NCI-H524 (cell line): ENCODE results near the gene HABP2.

Experiments
- DNase-seq, 2 experiments: peaks; one replicate each; lab custom pipeline; 2025; lab: John Stamatoyannopoulos, UW

The HABP2 gene

DNA sequence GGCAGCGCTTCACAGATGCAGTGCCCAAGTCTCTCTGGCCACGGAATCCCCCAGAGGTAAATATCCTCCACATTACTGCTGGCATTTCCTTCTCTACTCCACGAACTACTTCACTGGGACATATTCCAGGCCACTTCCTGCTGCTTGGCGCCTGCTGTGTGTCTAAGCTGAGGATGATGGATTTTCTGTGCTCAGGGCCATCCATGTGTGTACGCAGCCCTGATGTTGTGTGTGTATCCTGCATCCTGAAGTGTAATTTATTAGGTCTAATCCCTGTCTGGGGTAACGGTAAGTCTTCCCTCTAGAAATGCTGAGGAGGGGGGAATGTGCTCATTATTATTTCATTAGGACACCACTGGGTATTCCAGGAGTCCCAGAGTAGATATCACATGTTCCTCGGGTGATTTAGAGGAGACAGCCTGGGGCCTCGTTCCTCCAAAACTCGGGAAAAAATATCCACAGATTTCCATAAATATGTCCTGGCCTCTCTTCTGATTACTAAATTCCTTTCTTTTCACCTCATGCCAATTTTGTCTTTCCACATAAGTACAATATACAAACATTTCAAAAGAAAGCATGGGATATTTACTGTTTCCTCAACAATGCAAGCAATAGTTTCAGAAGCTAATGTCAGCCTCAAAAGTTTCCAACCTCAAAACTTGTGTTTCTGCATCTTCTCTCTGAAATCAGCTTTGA, 25.5 kb upstream of the HABP2 start:
- DNase-seq, result no peak

DNA sequence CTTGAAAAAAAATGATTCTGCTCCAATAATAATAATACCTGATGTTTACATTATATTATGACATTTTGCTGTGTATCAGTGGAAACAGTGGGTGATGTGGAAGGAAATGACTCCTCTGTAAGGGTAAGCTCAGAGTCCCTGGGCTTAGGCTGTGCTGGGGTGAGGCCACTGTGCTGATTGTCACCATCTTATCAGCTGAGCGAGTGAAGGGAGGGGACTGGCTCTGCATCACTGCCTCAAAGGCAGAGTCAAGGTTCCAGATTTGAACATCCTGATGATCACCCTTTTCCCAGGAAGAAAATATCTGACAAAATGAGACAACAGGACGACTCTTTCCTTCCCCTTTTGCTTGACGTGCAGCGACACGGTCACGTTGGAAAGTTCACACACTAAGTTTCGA, 24.0 kb upstream of the HABP2 start:
- no peak for DNase-seq

DNA sequence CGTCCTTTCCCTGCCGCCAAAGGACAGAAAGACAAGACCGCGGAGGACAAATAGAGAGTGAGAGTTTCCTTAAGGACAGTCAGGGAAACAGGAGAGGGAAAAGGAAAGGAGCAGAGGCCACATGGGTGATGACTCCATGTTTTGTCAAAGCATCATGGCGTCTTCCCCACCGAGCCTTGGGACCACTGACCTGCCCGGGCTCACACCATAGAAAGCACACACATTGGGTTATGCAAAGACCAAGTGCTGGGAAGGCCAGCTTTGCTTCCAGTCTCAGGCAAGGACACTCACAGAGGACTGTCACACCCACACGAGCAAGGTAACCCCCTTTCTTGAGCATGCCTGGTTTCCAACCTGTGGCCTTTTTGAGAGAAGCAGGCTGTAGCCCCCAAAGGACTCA, 23.3 kb upstream of the HABP2 start:
- DNase-seq, result no peak

DNA sequence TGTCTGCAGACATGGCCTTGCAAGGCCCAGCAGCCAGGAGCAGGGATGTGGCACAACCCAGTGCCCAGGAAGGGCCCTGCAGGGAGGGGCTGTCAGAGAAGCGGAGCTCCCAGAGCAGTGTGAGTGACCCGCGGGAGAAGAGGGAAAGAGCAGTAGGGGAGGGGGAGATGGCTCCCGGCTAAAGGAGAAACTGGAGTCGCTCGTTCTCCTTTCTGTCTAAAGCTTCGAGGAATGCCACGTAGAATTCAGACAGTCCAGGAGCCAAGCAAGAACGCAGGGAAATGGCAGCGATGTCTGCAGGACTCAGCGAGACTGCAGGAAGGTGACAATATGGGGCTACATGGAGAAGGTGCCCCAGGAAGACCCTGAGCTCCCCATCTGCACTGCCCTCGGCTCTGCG, 22.4 kb upstream of the HABP2 start:
- DNase-seq, result no peak

DNA sequence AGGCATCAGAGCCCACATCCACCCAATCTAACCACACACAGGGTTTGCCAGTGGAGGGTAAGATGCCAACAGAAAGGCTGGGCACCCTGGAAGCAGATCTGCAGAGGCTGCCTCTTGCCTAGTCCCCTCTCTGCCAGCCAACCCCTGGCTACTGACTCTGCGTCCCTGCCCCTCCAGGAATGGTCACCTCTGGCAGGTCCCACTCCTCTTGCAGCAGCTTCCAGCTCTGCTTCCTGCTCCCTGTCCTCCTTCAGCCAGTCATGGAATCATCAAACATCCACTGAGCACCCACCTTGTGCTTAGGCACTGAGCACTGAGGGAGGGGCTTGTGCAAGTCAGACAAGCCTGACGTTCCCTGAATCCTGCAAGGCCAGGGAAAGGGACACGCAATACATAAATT, 20.1 kb upstream of the HABP2 start:
- no peak for DNase-seq

DNA sequence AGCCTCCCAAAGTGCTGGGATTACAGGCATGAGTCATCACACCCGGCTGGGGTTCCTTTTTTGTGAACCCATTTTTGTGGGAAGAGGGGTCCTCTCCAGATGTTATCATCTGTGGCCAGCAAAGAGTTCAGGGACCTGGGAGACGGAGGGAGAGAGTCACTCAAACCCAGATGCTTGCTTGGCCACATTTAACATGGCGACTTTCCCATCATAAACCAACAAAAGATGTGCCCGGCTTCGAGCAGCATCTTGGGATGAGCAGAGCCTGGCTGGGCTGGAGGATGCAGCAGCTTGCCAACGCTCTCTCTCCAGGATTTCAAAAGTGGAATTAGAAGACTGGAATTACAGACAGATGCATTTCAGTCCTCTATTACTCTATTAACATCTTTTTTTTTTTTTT, 19.1 kb upstream of the HABP2 start:
- no peak for DNase-seq

DNA sequence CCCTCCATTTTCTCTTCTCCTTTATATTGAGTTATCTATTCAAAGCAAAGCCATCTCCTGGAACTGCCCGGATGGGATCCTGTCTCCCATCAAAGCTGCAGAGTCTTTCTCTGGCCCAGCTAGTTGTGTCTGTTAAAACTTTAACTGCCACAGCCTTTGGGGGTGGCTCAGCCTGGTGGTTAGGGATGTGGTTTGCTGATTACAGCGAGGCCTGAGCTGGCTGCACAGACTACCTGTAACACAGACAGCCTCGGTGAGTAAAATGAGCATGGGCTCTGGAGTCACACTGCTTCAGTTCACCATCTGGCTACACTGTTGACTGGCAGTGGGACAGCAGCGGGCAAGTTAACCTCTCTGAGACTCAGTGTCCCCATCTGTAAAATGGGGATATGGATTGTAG, 18.4 kb upstream of the HABP2 start:
- no peak for DNase-seq

DNA sequence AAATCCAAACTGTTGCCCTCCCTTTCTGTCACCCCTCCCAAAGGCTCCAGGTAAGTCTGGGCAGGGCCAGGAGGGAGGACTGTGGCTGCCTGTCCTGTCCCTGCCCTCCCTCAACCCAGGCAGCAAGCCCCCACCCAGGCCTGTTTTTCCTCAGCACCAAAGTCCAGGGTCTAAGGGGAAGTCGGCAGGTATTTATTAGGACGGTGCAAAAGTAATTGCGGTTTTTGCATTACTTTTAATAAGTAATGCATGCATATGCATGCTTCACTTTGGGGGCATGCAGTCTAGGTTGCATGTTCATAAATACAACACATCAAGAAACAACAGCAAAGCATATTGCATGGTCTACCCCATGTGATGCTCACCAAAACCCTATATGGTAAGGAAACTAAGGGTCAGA, 15.2 kb upstream of the HABP2 start:
- no peak for DNase-seq

DNA sequence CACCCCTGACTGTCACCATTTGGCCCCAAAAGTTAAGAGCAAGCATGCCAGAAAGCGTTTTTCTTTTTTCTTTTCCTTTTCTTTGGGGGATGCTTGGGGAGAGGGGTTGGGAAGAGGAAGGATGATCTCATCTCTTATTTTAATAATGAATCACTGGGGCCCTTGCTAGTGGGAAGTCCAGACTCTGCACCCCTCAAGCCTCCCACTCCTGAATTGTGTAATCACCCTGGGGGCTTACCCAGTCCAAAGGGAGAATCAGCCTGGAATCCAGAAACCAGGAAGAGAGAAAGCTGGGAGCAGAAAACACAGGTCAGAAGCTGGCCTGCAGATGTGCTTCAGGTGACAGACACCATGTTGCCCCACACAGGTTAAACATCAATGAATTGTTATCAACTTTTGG, 14.7 kb upstream of the HABP2 start:
- no peak for DNase-seq

DNA sequence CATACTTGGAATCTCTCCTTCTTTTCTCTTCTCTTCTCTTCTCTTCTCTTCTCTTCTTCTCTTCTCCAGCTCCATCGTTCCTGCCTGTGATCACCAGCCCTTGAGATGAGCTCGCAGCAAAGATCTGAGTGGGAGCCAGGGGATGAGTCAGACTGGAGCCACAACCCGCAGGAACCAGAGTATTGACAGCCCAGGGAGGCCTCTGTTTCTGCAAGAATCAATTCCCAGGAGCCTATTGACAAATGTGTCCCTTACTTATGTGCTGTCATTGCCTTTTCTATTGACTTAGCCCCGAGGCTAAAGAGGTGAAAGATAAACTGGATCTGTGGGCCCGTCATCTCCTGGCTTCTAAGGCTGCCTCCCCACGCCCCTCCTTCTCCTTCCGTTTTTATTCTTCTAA, 13.1 kb upstream of the HABP2 start:
- DNase-seq, result no peak

DNA sequence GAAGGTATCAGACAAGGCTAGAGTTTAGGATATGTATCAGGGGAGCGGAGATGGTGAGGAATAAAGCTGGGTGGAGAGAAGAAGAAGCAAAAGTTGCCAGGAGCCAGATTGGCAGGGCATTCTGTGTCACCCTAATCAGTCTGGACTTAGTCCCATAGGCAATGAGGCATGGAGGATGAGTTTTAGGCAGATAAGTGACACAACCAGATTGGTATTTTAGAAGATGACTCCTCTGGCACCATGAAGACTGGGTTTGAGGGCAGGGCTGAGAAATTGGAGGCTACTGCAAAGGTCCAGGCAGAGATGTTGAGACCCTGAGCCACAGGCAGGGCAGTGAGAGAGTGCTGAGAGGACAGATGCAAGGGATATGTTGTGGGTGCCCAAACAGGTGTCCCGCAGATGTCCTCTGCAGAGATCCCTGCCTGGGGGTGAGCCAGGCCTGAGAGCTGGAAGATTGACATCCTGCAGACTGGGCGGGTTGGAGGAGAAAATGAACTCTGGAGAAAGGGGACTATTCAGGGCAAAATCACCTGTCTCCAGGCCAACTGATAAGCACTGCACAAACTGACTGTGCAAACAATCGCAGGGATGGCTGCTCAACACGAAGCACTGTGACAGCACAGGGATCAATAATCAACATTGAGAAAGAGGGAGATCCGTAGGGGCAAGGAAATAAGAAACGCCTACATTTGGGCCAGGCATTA, 11.9 kb upstream of the HABP2 start:
- no peak for DNase-seq

DNA sequence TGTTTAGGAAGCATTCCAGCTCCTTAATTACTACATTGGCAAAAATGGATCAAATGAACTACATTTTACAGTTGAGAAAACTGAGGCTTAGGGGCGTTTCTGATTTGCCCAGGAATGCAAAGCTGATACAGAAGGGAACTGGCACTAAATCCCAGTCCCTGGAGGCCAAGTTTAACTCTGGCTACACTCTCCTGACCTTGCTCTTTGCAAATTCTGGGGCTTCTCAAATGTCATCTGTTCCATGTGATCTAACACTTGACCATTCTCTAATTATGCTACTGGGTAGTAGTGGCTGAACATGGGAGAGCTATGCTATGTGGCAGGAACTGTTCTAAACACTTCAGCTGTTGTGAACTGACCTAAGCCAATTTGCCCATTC, 11.3 kb upstream of the HABP2 start:
- DNase-seq, result no peak

DNA sequence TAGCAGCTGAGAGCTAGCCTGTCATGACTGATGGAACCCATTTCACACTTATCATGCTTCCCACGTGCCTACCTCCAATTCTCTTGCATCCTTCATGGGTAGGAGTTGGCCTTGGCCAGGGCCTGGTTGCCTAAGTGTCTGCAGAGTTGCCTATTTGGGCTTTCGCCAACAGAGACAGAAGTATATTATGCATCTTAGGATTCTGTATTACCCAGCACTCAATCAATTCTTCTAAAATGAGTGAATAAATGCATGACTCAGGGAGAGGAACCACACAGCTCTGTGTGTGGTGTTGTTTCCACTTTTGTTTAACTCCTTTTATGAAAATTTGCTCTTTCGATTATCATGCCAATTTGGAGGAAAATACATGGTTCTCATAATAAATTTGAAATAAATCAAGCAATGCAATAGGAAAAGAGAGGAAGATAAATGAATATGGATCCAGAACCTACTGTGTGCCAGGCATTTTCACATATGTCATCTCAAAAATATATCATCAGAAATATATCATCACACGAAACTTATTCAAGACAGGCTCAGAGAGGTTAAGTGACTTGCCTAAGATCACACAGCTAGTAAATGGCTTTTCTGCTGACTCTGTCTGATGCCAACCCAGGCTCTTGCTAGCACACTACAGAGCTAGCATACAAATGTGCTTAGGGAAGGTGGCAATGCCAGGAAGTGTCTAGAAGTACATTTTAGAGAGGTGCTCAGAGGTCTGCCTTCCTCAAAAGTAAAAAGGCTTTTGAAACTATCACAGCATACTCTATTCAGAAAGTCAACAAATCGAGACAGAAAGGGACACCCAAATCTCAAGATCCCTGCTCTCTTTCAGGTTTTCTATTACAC, 9.5 kb upstream of the HABP2 start:
- no peak for DNase-seq

DNA sequence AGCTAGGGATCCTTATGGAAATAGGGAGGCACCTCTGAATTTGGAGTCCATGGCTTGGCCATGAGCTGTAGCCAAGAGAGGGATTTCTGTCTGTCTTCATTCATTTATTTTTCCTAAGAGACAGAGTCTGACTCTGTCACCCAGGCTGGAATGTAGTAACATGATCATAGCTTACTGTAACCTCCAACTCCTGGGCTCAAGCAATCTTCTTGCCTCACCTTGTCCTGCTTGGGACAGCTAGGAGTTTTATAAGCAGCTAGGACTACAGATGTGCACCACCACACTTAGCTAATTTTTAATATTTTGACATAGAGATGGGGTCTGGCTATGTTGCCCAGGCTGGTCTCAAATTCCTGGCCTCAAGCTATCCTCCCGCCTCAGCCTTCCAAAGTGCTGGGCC, 8.5 kb upstream of the HABP2 start:
- DNase-seq, result no peak

DNA sequence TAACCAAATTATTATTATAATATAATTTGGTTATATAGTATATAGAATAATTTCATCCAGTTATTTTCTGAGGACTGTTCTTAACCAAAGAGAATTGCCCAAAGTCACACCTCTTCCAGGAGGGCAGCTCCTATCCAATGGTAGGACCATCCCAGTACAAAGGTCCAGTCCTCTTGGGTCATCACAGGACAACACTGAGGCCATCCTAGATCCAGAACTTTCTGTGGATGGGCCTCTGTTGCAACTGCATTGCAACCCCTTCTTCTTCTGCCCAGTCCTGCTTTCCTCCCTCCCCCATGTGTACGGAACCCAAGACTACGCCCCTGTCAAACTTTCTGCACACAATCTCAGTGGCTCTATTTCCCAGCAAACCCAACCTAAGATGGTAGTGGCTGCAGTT, 5.4 kb upstream of the HABP2 start:
- DNase-seq, result no peak

DNA sequence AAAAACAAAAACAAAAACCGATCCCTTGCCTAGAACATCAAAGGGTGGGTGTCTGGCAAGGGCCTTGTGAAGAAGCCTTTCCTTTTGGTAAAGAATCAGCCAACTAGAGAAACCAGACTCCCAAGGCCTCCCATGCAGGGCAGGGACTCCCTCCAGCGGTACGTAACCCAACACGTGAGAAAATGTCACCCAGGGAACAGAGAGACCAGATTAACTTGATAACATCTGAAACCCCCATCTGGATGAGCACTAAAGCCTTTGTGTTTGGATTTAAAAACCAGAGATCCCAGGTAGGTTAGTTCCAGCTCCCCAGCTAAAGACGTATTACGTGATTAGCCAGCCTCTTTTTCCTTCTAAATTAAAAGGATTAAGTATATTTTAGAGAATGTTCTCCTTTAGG, 3.0 kb upstream of the HABP2 start:
- peak in 1 of 2 experiments; percentile 22 for DNase-seq

DNA sequence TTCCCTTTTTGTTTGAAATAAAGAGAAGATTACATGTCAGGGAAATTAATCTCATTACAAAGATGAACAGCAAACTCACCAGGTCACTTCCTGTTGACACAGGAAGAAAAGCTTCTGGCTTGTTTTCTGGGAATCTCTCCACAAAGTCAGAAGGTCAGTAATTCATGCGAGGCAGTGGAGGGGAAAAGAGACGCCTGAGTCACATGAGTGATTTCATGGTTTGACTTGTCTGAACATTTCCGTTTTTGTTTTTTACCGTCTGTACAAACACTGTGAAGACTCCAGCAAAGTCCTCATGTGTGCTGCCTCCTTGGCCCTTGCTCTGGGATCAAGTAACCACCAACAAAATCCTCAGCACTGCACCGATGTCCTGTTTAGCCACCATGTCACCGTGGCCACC, 2.5 kb upstream of the HABP2 start:
- DNase-seq, result no peak

DNA sequence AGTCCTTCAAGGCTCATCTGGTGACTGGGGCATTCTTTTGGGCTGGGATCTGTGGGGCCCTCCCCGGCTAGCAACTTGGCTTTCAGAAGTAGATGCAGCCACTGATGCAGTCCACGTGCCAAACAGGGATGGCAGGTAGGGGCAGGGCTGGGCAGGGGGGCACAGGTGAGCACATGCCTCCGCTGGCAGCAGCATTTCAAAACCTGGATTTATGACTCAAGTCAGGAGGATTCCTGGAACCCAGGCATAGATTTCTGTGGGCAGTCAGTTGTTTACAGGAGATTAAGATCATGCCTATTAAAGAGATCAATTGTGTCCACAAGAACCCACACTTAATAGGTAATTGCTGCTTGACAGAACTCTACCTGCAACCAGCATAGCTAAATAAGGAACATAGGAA, 839 bp upstream of the HABP2 start:
- no peak for DNase-seq

DNA sequence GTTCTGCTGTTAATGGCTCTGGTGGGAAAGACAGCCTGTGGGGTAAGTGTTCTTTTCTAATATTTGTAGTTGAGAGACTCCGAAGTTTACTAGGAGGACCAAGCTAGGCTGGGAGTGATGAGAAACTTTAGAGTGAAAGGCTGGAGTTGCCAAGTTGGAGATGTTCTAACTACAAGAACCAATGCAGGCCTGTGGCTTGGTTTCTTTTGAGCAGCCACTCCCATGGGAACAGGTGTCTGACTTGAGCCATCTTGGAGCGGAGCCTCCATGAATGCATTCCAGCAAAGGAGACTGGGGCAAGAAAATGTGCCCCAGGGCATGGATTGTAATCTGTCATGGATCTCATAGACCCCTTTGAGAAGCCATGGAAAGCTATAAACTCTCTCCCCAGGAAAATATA, 296 bp downstream of the HABP2 start:
- no peak for DNase-seq

DNA sequence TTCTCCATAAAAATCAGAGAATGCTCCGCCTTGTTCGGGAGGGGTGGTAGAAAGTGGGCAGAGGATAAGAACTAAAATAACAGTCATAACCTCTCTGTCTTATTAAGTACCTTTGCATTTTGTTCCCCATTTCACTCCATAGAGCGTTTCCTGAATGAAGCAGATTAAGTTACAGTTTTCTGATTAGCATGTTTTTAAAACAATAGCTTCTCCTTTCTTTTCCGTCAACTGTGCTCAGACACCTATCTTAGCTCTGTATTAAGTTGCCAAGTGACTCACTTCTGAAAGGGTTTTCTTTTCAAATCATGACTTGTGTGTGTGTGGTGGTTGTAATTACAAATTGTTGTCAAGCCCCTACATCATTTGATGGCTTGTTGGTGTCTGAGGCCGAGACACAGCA, 1.4 kb downstream of the HABP2 start:
- no peak for DNase-seq

DNA sequence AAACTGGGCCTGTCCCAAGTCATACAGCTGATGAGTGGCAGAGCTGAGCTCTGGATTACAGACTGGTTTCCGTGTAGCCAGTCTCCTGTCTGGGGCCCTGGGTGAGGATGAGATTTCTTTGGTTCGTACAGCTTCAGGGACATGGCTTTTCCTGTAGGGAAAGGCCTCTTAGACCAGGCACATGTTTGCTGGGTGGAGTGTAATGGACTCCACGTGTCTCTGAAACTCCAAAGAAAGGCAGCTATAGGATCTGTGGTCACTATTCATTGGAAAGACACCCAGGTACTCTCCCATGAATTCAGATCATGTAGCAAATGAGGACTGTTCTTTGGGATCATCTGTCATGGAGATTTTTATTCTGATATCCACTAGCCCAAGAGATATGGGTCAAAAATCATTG, 2.4 kb downstream of the HABP2 start:
- no peak for DNase-seq

DNA sequence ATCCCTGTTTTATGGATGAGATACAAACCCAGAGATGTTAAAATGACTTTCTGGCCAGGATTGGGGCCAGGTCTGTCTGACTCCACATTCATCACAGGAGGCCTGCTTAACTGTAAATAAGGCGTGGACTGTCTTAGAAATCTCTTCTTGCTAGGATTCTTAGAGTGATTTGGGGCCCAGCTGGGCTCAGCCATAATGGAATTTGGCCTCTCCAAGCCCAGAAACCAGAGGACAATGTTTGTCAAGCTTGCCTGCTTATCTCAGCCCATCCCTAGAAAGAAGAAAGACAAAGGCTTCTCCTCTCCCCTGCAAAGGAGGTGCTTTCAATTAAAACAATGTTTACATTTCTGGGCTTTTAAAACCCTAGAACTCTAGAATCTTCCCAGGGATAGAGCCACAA, 2.9 kb downstream of the HABP2 start:
- DNase-seq, result no peak

DNA sequence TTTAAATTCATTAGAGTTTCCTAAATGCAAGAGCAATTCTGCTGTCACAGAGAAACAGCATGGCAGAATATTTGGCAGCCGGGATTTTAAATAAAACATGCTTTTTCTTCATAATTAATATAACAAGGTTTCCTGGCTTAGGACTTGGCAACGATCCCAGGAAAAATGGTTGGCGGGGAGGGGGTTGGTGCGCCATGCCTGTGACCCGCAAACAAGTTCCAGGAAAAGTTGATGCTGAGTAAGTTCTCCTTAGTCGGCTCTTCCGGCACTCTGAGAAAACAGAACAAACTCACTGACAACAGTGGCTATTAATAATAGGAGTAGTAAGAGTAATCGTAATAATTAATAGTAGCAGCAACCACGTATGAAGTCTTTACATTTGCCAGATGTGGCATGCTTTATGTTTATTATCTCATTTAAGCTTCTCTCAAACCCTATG, 4.6 kb downstream of the HABP2 start:
- no peak for DNase-seq
